IMR-90 (cell line): Measurements from ENCODE around the gene HORMAD2. TPM values are rescaled to one million over a fixed set of nuclear protein-coding genes. Genes with fewer than 3 reads are reported as not detected.

Source experiments
- ATAC-seq: fragments of 200-7000 bp; cut with Tn5 transposase; 2 replicates; pipeline ENCODE4 v1.9.1; 2020; ENCODE audit warnings: low read depth, mild to moderate bottlenecking, moderate library complexity
- BruUV-seq: library from RNA; stranded (reverse); fragments of 400-500 nt; replicated peaks from 2 replicates; lab custom pipeline; 2021; lab: Mats Ljungman, UMichigan
- CTCF ChIA-PET: fragments of 300-600 bp; formaldehyde crosslinking; extraction: SDS; loops from one replicate; lab custom pipeline; 2021; ENCODE audit warnings: antibody characterized with exemption; lab: Yijun Ruan, JAX
- POLR2A ChIA-PET: fragments of 300-600 bp; sonication (Branson Sonifier 250); formaldehyde crosslinking; loops from one replicate; lab custom pipeline; 2022; ENCODE audit warnings: antibody characterized with exemption; ENCODE audit not compliant: unreplicated experiment; lab: Charles Lee
- DNase-seq: peaks from one replicate; pipeline ENCODE4 v3.0.0; 2013
- H2AFZ ChIP-seq: replicated peaks from 2 replicates; pipeline ENCODE3; 2013; ENCODE audit warnings: low read length, mild to moderate bottlenecking; ENCODE audit not compliant: poor library complexity
- H2AK5ac ChIP-seq: 2 replicates; pipeline ENCODE4 v1.6.1; 2013; ENCODE audit warnings: low read depth, low read length, inconsistent platforms
- H2AK9ac ChIP-seq: replicated peaks from 2 replicates; pipeline ENCODE3; 2013; ENCODE audit warnings: mild to moderate bottlenecking, low read depth, low read length, moderate library complexity; ENCODE audit not compliant: poor library complexity
- H2BK120ac ChIP-seq: 2 replicates; pipeline ENCODE4 v1.6.1; 2013; ENCODE audit warnings: low read depth, low read length, inconsistent platforms
- H2BK15ac ChIP-seq: 3 replicates; pipeline ENCODE4 v1.6.1; 2013; ENCODE audit warnings: low read depth, low read length, inconsistent platforms
- H2BK20ac ChIP-seq: 2 replicates; pipeline ENCODE4 v1.6.1; 2013; ENCODE audit warnings: low read depth, mild to moderate bottlenecking, inconsistent platforms, low read length, moderate library complexity
- H2BK5ac ChIP-seq: 2 replicates; pipeline ENCODE4 v1.6.1; 2013; ENCODE audit warnings: mild to moderate bottlenecking, low read depth, low read length, inconsistent platforms; ENCODE audit not compliant: poor library complexity, severe bottlenecking
- H3K14ac ChIP-seq: replicated peaks from 2 replicates; pipeline ENCODE4 v1.6.1; 2013; ENCODE audit warnings: low read depth, low read length, inconsistent platforms
- H3K18ac ChIP-seq: 2 replicates; pipeline ENCODE4 v1.6.1; 2013; ENCODE audit warnings: low read depth, low read length, control low read depth
- H3K23ac ChIP-seq: 2 replicates; pipeline ENCODE4 v1.6.1; 2013; ENCODE audit warnings: low read depth, low read length, inconsistent platforms
- H3K27ac ChIP-seq: 2 replicates; pipeline ENCODE4 v1.5.1; 2013; ENCODE audit warnings: mild to moderate bottlenecking, control low read depth, low read length; ENCODE audit not compliant: insufficient read depth
- H3K27me3 ChIP-seq: 2 replicates; pipeline ENCODE4 v1.6.1; 2013; ENCODE audit warnings: low read length; ENCODE audit not compliant: control insufficient read depth, insufficient read depth
- H3K36me3 ChIP-seq: 2 replicates; pipeline ENCODE4 v1.6.1; 2013; ENCODE audit warnings: low read length, mixed read lengths; ENCODE audit not compliant: control insufficient read depth, insufficient read depth
- H3K4ac ChIP-seq: 2 replicates; pipeline ENCODE4 v1.6.1; 2013; ENCODE audit warnings: low read depth, low read length, inconsistent platforms
- H3K4me1 ChIP-seq: 2 replicates; pipeline ENCODE4 v1.6.1; 2013; ENCODE audit warnings: low read length, mixed read lengths; ENCODE audit not compliant: control insufficient read depth, insufficient read depth
- H3K4me2 ChIP-seq: 2 replicates; pipeline ENCODE4 v1.6.1; 2013; ENCODE audit warnings: low read depth, mild to moderate bottlenecking, control low read depth, low read length, moderate library complexity
- H3K4me3 ChIP-seq: 2 replicates; pipeline ENCODE4 v1.5.1; 2013; ENCODE audit warnings: low read depth, mild to moderate bottlenecking, control low read depth, low read length, moderate library complexity; ENCODE audit not compliant: insufficient read depth
- H3K56ac ChIP-seq: 2 replicates; pipeline ENCODE4 v1.6.1; 2013; ENCODE audit warnings: low read length, inconsistent platforms; ENCODE audit not compliant: insufficient read depth; ENCODE audit errors: extremely low read depth
- H3K79me1 ChIP-seq, 2 experiments: 2 replicates each; pipeline ENCODE4 v1.6.1; 2013; ENCODE audit warnings: low read length in 2 of 2, inconsistent platforms in 1 of 2, low read depth in 1 of 2
- H3K9ac ChIP-seq: 2 replicates; pipeline ENCODE4 v1.6.1; 2013; ENCODE audit warnings: low read depth, low read length, control low read depth
- H3K9me1 ChIP-seq: 2 replicates; pipeline ENCODE4 v1.6.1; 2013; ENCODE audit warnings: low read length, inconsistent platforms; ENCODE audit not compliant: insufficient read depth
- H3K9me3 ChIP-seq: 2 replicates; pipeline ENCODE4 v1.6.1; 2013; ENCODE audit warnings: low read length; ENCODE audit not compliant: control insufficient read depth, insufficient read depth
- H4K20me1 ChIP-seq: 2 replicates; pipeline ENCODE4 v1.6.1; 2013; ENCODE audit warnings: low read length, inconsistent platforms; ENCODE audit not compliant: insufficient read depth
- H4K5ac ChIP-seq: 2 replicates; pipeline ENCODE4 v1.6.1; 2013; ENCODE audit warnings: mild to moderate bottlenecking, low read depth, low read length, control low read depth
- H4K8ac ChIP-seq, 2 experiments: 2 replicates each; pipeline ENCODE4 v1.6.1; 2013; ENCODE audit warnings: low read depth in 2 of 2, low read length in 2 of 2, control low read depth in 1 of 2, inconsistent platforms in 1 of 2
- H4K91ac ChIP-seq: 2 replicates; pipeline ENCODE4 v1.6.1; 2013; ENCODE audit warnings: low read depth, low read length, inconsistent platforms; ENCODE audit not compliant: insufficient read depth
- BHLHE40 ChIP-seq: fragments of 150-350 bp; IDR thresholded peaks from 2 replicates; pipeline ENCODE4 v1.6.1; 2016; ENCODE audit warnings: mild to moderate bottlenecking, low read depth, low read length
- RCOR1 ChIP-seq: IDR thresholded peaks from 2 replicates; pipeline ENCODE4 v1.6.1; 2012; ENCODE audit warnings: mild to moderate bottlenecking, low read length, improper control_type of control experiment; ENCODE audit not compliant: insufficient replicate concordance
- SMC3 ChIP-seq: fragments of 150-350 bp; IDR thresholded peaks from 2 replicates; pipeline ENCODE4 v1.6.1; 2016; ENCODE audit warnings: low read depth, mild to moderate bottlenecking, antibody characterized with exemption, low read length, moderate library complexity
- WGBS, 2 experiments: methylation state at CpG; one replicate each; pipeline versions ENCODE4 v1.1.5 to v1.1.7; 2013; ENCODE audit warnings: missing lambda C conversion rate in 2 of 2; ENCODE audit not compliant: insufficient read length in 1 of 2; ENCODE audit errors: extremely low coverage in 2 of 2; 5-methylcytosine and 5-hydroxymethylcytosine counted together
- dilution Hi-C: fragments of 300-500 bp; cut with HindIII; formaldehyde crosslinking; loops from one replicate; pipeline ENCODE4 v1.14.3; 2018; ENCODE audit warnings: low sequenced_read_pairs; ENCODE audit not compliant: unreplicated experiment
- in situ Hi-C: fragments of 300-500 bp; cut with MboI; formaldehyde crosslinking; loops from 3 replicates; pipeline ENCODE4 v1.14.3; 2019; ENCODE audit warnings: low sequenced_read_pairs, inconsistent platforms, mixed read lengths
- intact Hi-C: fragments of 100-400 bp; cut with micrococcal nuclease; formaldehyde crosslinking; loops from 2 replicates; pipeline ENCODE4 v1.10.0; 2022
- polyA plus RNA-seq, 3 experiments: library from polyadenylated mRNA; depleted of rRNA; stranded (reverse); fragments of >200 nt; gene quantifications; 2 replicates each; pipeline ENCODE4 v1.2.3, GENCODE V29; 2012; ENCODE audit warnings: low replicate concordance in 1 of 3
- total RNA-seq: library from RNA; depleted of rRNA; stranded (reverse); fragments of >200 nt; gene quantifications from 2 replicates; pipeline ENCODE4 v1.2.3, GENCODE V29; 2012
- TF ChIP-seq, protein P1 (sequence below): fragments of 150-350 bp; IDR thresholded peaks from 2 replicates; pipeline ENCODE4 v1.6.1; 2017; ENCODE audit warnings: mild to moderate bottlenecking, antibody characterized with exemption, low read length, low read depth

HORMAD2 gene
- total and polyA plus RNA-seq, 2 of the 4 experiments (the other 2 are of a cell fraction) = not detected

DNA sequence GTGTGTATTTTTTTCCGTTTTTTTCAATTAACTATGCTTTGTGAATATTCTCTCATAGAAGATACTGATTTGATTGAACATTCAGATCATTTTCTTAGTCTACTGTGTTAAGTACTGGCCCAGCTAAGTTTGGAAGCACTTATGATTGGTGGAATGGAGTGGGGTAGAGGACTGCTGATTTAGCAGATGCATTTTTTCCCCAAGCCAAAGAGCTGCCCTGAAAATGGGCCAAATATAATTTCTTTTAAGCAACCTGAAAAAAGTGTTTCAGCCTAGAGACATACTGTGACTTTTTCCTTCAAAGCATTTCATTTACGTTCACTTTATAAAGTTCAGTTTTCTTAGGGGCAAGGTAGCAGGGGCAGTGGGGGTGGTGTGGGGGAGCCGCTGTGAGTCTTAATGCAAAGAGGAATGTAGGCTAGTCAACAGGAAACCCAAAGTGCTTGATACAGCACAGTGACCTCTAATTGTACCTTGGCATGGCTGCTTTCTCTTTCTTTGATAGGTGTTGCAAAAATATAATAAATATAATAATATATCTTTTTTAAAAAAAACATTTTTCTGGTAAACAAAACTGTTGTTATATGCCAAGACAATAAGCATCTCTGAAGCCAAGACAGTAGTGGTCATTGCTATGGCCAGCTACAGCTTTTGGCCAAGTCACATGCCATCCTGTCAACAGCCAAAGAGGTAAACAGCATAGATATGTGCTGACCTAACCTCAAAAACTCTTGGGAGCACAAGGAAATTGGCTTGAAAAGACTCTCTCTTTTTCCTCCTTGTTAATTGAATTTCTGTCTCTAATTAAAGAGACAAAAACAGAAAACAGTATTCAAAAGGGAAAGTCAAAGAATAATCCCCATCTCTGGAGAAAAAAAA, 107.5 kb downstream of the HORMAD2 start:
- Histone ChIP-seq H3K14ac (peak overlapping the region; percentile 75; the same call in 1 of the 2 replicates), H3K36me3 (no peaks in the 10 kb centered on the region), H2AFZ (no peak overlapping the region), H3K4me1 (peaks cover 30% of the 10 kb centered on the region), H3K18ac (peak overlapping the region; percentile 88), H2BK15ac (peak overlapping the region; percentile 71), H3K9me1 (peaks cover 13% of the 10 kb centered on the region), H2AK9ac (no peak overlapping the region), H3K9me3 (no peaks in the 10 kb centered on the region), H4K8ac (peak overlapping the region; percentile 62 to 84; a peak in 3 of 4 replicates), H3K27me3 (no peaks in the 10 kb centered on the region), H3K27ac (peak overlapping the region; percentile 80), H3K4me2 (no peak overlapping the region), H3K79me1 (peaks cover 0 to 4% of the 10 kb centered on the region in 2 experiments; a peak in 1 of 4 replicates), H3K9ac (no peak overlapping the region), H2BK20ac (peak overlapping the region; percentile 75; the same call in 1 of the 2 replicates), H3K23ac (no peak overlapping the region), H4K5ac (peak overlapping the region; percentile 80), H4K91ac (peak overlapping the region; percentile 65), H4K20me1 (no peaks in the 10 kb centered on the region), H2BK120ac (peak overlapping the region; percentile 90), H2BK5ac (peak overlapping the region; percentile 37), H3K4me3 (no peak overlapping the region), H2AK5ac (peak overlapping the region; percentile 91), H3K56ac (no peak overlapping the region), H3K4ac (peak overlapping the region; percentile 61)
- CTCF ChIA-PET = no interaction called here
- in situ Hi-C loops (no loop called here), dilution Hi-C loops (no loop called here), intact Hi-C loops (no loop called here)
- TF ChIP-seq RCOR1 (no peak), BHLHE40 (peak; percentile 93), SMC3 (no peak)
- TF ChIP-seq, protein P1, sequence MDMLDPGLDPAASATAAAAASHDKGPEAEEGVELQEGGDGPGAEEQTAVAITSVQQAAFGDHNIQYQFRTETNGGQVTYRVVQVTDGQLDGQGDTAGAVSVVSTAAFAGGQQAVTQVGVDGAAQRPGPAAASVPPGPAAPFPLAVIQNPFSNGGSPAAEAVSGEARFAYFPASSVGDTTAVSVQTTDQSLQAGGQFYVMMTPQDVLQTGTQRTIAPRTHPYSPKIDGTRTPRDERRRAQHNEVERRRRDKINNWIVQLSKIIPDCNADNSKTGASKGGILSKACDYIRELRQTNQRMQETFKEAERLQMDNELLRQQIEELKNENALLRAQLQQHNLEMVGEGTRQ = peak; percentile 53; the same call in 1 of the 2 replicates
- WGBS, 2 experiments = no CpG with 5 or more reads among the region's 3 CpGs
- ATAC-seq (peak; percentile 35; the same call in 1 of the 2 replicates), DNase-seq (peak; percentile 63)
- POLR2A ChIA-PET = no interaction called here
- BruUV-seq = no TSS peak
